ENCODE measurements around the gene CTSF. TPM values are rescaled to one million over a fixed set of nuclear protein-coding genes. Genes with fewer than 3 reads are reported as not detected.

Gene CTSF
- total RNA-seq, 1 experiment from 2014 or later, result 11.8 TPM

GRCh38 chr11:66559142-66559865 lies 9.1 kb downstream of the CTSF start:
- no peaks in the 10 kb centered on the region for H3K36me3 Mint-ChIP-seq (ENCODE audit: insufficient read depth, unreplicated experiment)
- no peak for TF ChIP-seq CTCF (IDR thresholded peaks at IDR 0.05; ENCODE audit: unreplicated experiment)
- no peaks in the 10 kb centered on the region for H3K9me3 Mint-ChIP-seq (ENCODE audit: unreplicated experiment)
- intact Hi-C loops (cut with micrococcal nuclease), result no loop called here
- H3K27me3 Mint-ChIP-seq (ENCODE audit: insufficient read depth, unreplicated experiment), result no peaks in the 10 kb centered on the region
- DNase-seq (ENCODE audit: unreplicated experiment), result no peak
- H3K4me3 Mint-ChIP-seq (ENCODE audit: unreplicated experiment), result no peak overlapping the region
- ChIA-PET POLR2A (interaction anchor here (0.6 kb wide), 1 partner anchor 206 kb away, joined by 4 read pairs; no protein-coding TSS in a partner anchor), CTCF (interaction anchor here (0.6 kb wide), 1 partner anchor 17 kb away, joined by 3 read pairs; no protein-coding TSS in a partner anchor)
- no peaks in the 10 kb centered on the region for H3K4me1 Mint-ChIP-seq (ENCODE audit: insufficient read depth, unreplicated experiment)
- no TSS peak for BruUV-seq (replicated peaks)
- H3K27ac Mint-ChIP-seq (ENCODE audit: low read depth, unreplicated experiment), result no peak overlapping the region

DNA sequence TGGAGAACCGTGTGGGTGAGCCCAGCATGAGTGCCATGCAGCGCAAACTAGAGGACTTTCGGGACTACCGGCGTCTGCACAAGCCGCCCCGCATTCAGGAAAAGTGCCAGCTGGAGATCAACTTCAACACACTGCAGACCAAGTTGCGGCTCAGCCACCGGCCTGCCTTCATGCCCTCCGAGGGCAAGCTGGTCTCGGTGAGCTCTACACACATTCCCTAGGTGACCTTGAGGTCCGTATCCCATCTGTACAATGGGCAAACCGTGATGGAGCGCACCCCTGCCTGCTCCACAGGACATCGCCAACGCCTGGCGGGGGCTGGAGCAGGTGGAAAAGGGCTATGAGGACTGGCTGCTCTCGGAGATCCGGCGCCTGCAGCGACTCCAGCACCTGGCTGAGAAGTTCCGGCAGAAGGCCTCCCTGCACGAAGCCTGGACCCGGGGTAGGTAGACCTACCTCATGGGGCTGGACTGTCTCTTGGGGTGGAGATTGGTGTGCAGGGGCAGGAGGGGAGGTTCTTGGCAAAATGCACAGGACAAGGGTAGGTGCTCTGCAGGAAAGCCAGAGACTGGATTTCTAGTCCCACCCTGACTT lies 10.6 kb downstream of the CTSF start:
- Mint-ChIP-seq H3K4me3 (ENCODE audit: unreplicated experiment) (no peak overlapping the region), H3K4me1 (ENCODE audit: insufficient read depth, unreplicated experiment) (no peaks in the 10 kb centered on the region), H3K27ac (ENCODE audit: low read depth, unreplicated experiment) (no peak overlapping the region), H3K9me3 (ENCODE audit: unreplicated experiment) (no peaks in the 10 kb centered on the region), H3K36me3 (ENCODE audit: insufficient read depth, unreplicated experiment) (no peaks in the 10 kb centered on the region), H3K27me3 (ENCODE audit: insufficient read depth, unreplicated experiment) (no peaks in the 10 kb centered on the region)
- ChIA-PET POLR2A (interaction anchor here (0.7 kb wide), 1 partner anchor 167 kb away, joined by 3 read pairs; no protein-coding TSS in a partner anchor), CTCF (no interaction called here)
- DNase-seq (ENCODE audit: unreplicated experiment), result no peak
- intact Hi-C loops (cut with micrococcal nuclease), result no loop called here
- TF ChIP-seq CTCF (IDR thresholded peaks at IDR 0.05; ENCODE audit: unreplicated experiment), result no peak
- no TSS peak for BruUV-seq (replicated peaks)

DNA sequence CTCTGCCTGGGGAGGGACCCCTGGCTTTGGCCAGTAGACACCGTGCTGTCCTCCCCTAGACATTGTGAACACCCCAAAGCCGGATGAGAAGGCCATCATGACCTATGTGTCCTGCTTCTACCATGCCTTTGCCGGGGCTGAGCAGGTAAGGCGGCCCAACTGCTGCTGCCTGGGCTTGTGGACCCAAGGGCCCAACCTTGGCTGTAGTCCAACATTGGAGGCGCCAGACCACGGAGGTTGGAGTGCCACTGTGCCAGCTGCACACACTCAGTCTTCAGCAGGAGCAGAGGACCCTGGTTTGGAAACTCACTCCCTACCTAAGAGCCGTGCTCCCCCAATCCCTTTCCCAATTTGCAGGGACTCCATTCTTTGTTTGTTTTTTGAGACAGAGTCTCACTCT lies 12.3 kb downstream of the CTSF start:
- H3K4me1 Mint-ChIP-seq (ENCODE audit: insufficient read depth, unreplicated experiment), result no peaks in the 10 kb centered on the region
- H3K4me3 Mint-ChIP-seq (ENCODE audit: unreplicated experiment), result no peak overlapping the region
- ChIA-PET CTCF (interaction anchor here (0.9 kb wide), 1 partner anchor 22 kb away, joined by 3 read pairs; no protein-coding TSS in a partner anchor), POLR2A (no interaction called here)
- TF ChIP-seq CTCF (IDR thresholded peaks at IDR 0.05; ENCODE audit: unreplicated experiment), result no peak
- DNase-seq (ENCODE audit: unreplicated experiment), result no peak
- no peaks in the 10 kb centered on the region for H3K27me3 Mint-ChIP-seq (ENCODE audit: insufficient read depth, unreplicated experiment)
- H3K36me3 Mint-ChIP-seq (ENCODE audit: insufficient read depth, unreplicated experiment), result no peaks in the 10 kb centered on the region
- intact Hi-C loops (cut with micrococcal nuclease), result no loop called here
- H3K9me3 Mint-ChIP-seq (ENCODE audit: unreplicated experiment), result no peaks in the 10 kb centered on the region
- BruUV-seq (replicated peaks), result no TSS peak
- H3K27ac Mint-ChIP-seq (ENCODE audit: low read depth, unreplicated experiment), result no peak overlapping the region

GRCh38 chr11:66555416-66555815 lies 13.0 kb downstream of the CTSF start:
- no peak overlapping the region for H3K4me3 Mint-ChIP-seq (ENCODE audit: unreplicated experiment)
- H3K36me3 Mint-ChIP-seq (ENCODE audit: insufficient read depth, unreplicated experiment), result no peaks in the 10 kb centered on the region
- H3K9me3 Mint-ChIP-seq (ENCODE audit: unreplicated experiment), result no peaks in the 10 kb centered on the region
- intact Hi-C loops (cut with micrococcal nuclease), result no loop called here
- ChIA-PET POLR2A (no interaction called here), CTCF (no interaction called here)
- TF ChIP-seq CTCF (IDR thresholded peaks at IDR 0.05; ENCODE audit: unreplicated experiment), result no peak
- BruUV-seq (replicated peaks), result no TSS peak
- no peaks in the 10 kb centered on the region for H3K4me1 Mint-ChIP-seq (ENCODE audit: insufficient read depth, unreplicated experiment)
- H3K27me3 Mint-ChIP-seq (ENCODE audit: insufficient read depth, unreplicated experiment), result no peaks in the 10 kb centered on the region
- no peak overlapping the region for H3K27ac Mint-ChIP-seq (ENCODE audit: low read depth, unreplicated experiment)
- DNase-seq (ENCODE audit: unreplicated experiment), result no peak

All from MCF 10A (cell line).